T-helper 17 cell (primary cell): Measurements from ENCODE around the gene GXYLT1. TPM values are rescaled to one million over a fixed set of nuclear protein-coding genes. Genes with fewer than 3 reads are reported as not detected.
"Not testable (repeated sequence)": the region's sequence is repeated elsewhere in the genome, so short reads cannot be mapped to it uniquely, and the experiment has no call there.

Experiments used
- ATAC-seq: fragments of 150-1000 bp; cut with Tn5 transposase; 2 replicates; pipeline ENCODE4 v1.10.0; 2021; ENCODE audit warnings: mild to moderate bottlenecking, moderate library complexity
- DNase-seq, 3 donors: peaks; one replicate each; pipeline versions ENCODE4 v3.0.0 to v3.0.0-alpha.2; 2020 to 2021
- H3K9me3 ChIP-seq: one replicate; pipeline ENCODE4 v1.7.0; 2013; ENCODE audit warnings: low read length, mild to moderate bottlenecking; ENCODE audit not compliant: control insufficient read depth, poor library complexity, severe bottlenecking
- H3K27ac Mint-ChIP-seq: one replicate; pipeline ENCODE4 v1.8.0; 2022; ENCODE audit warnings: mild to moderate bottlenecking, moderate library complexity, mixed read lengths
- H3K27me3 Mint-ChIP-seq: one replicate; pipeline ENCODE4 v1.8.0; 2022; ENCODE audit warnings: mixed read lengths
- H3K36me3 Mint-ChIP-seq: one replicate; pipeline ENCODE4 v1.8.0; 2022; ENCODE audit warnings: low read depth, mixed read lengths
- H3K4me1 Mint-ChIP-seq: one replicate; pipeline ENCODE4 v1.8.0; 2022; ENCODE audit warnings: mild to moderate bottlenecking, mixed read lengths
- H3K4me3 Mint-ChIP-seq: one replicate; pipeline ENCODE4 v1.8.0; 2022; ENCODE audit warnings: mild to moderate bottlenecking, moderate library complexity, mixed read lengths
- total RNA-seq, 4 donors: library from RNA in 2 of 4; stranded (reverse) in 2 of 4; gene quantifications; one replicate each; pipeline ENCODE4 v1.2.3 and lab custom pipeline; 2022 to 2026

GXYLT1 gene
- total RNA-seq, 2 donors from 2014 or later = 5.8 to 7.7 TPM

GRCh38 chr12:42056130-42056529, 88.5 kb downstream of the GXYLT1 start:
- DNase-seq = no peak
- H3K9me3 ChIP-seq = no peaks in the 10 kb centered on the region
- Mint-ChIP-seq H3K4me3 (no peak overlapping the region), H3K4me1 (peaks cover 4% of the 10 kb centered on the region), H3K27me3 (peaks cover 38% of the 10 kb centered on the region), H3K36me3 (peaks cover 2% of the 10 kb centered on the region), H3K27ac (no peak overlapping the region)
- ATAC-seq = peak; percentile 54

- Mint-ChIP-seq H3K4me1 (peaks cover 4% of the 10 kb centered on the region), H3K27ac (no peak overlapping the region), H3K4me3 (no peak overlapping the region), H3K27me3 (peaks cover 48% of the 10 kb centered on the region), H3K36me3 (peaks cover 2% of the 10 kb centered on the region)
- no peaks in the 10 kb centered on the region for H3K9me3 ChIP-seq
- ATAC-seq = no peak
- DNase-seq = no peak
Measured at GRCh38 chr12:42053456-42053855, 91.2 kb downstream of the GXYLT1 start.

- ATAC-seq, H3K27ac Mint-ChIP-seq, DNase-seq, H3K36me3 Mint-ChIP-seq, H3K4me3 Mint-ChIP-seq, H3K4me1 Mint-ChIP-seq, H3K9me3 ChIP-seq: not testable (repeated sequence)
- H3K27me3 Mint-ChIP-seq = peaks cover 28% of the 10 kb centered on the region
Measured at GRCh38 chr12:42048980-42049379, 95.7 kb downstream of the GXYLT1 start.

GRCh38 chr12:42039577-42039976, 105.1 kb downstream of the GXYLT1 start:
- ATAC-seq = no peak
- H3K36me3 Mint-ChIP-seq = no peaks in the 10 kb centered on the region

GRCh38 chr12:42039176-42039575, 105.5 kb downstream of the GXYLT1 start:
- no peaks in the 10 kb centered on the region for H3K4me1 Mint-ChIP-seq
- H3K27ac Mint-ChIP-seq = no peak overlapping the region
- no peaks in the 10 kb centered on the region for H3K36me3 Mint-ChIP-seq
- no peak for ATAC-seq
- no peak for DNase-seq
- no peak overlapping the region for H3K4me3 Mint-ChIP-seq
- H3K27me3 Mint-ChIP-seq = peaks cover 19% of the 10 kb centered on the region
- H3K9me3 ChIP-seq = no peaks in the 10 kb centered on the region

More at GRCh38 chr12:42039577-42039976, 105.1 kb downstream of the GXYLT1 start:
- no peak overlapping the region for H3K27ac Mint-ChIP-seq
- no peaks in the 10 kb centered on the region for H3K4me1 Mint-ChIP-seq
- no peak overlapping the region for H3K4me3 Mint-ChIP-seq
- no peaks in the 10 kb centered on the region for H3K9me3 ChIP-seq
- peaks cover 19% of the 10 kb centered on the region for H3K27me3 Mint-ChIP-seq
- DNase-seq = no peak

GRCh38 chr12:42031847-42032564, 112.7 kb downstream of the GXYLT1 start:
- peaks cover 30% of the 10 kb centered on the region for H3K27me3 Mint-ChIP-seq
- no peaks in the 10 kb centered on the region for H3K9me3 ChIP-seq
- no peaks in the 10 kb centered on the region for H3K36me3 Mint-ChIP-seq
- H3K4me3 Mint-ChIP-seq = no peak overlapping the region
- peaks cover 5% of the 10 kb centered on the region for H3K4me1 Mint-ChIP-seq
- ATAC-seq = no peak
- DNase-seq = no peak
- no peak overlapping the region for H3K27ac Mint-ChIP-seq

Other genes with a start within 250 kb of the GXYLT1 start
- 10 to 100 TPM; 65.1 to 71.3 TPM for gene YAF2, start 93.4 kb upstream of the GXYLT1 start, total RNA-seq
- 10 to 100 TPM; 26.1 to 32.0 TPM for gene ZCRB1, start 181.2 kb upstream of the GXYLT1 start, total RNA-seq
- gene PPHLN1, start 181.3 kb upstream of the GXYLT1 start, total RNA-seq = 10 to 100 TPM; 90.9 to 91.8 TPM